Activated CD4-positive, alpha-beta T cell treated with anti-CD3 and anti-CD28 coated beads, Interleukin-2, Interleukin-4, amounts not matched to agents 100 ng/mL and 50 ng/mL, durations not matched to agents 16 hours and 8 hours (primary cell): ENCODE measurements around the gene TCEA3.

ENCODE experiments used
- DNase-seq: peaks from one replicate; pipeline ENCODE4 v3.0.0-alpha.2; 2020; ENCODE audit warnings: low spot score

TCEA3 gene

DNA sequence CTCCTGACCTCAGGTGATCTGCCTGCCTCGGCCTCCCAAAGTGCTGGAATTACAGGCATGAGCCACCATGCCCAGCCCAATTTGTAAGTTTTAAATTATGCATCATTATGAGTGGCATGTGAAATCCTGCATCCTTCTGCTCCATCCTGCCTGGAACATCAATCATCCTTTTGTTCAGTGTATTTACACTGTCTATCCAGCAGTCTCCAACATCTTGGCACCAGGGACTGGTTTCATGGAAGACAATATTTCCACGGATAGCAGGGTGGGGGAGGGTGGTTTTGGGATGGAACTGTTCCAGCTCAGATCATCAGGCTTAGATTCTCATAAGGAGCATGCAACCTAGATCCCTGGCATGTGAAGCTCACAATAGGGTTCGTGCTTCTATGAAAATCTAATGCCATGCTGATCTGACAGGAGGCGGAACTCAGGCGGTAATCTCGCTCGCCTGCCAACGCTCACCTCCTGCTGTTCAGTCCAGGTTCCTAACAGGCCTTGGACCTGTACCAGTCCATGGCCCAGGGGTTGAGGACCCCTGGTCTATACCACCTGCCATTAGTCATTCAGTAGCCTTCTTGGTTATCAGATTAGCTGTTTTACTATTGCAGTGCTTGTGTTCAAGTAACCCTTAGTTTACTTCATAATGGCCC, 22.2 kb upstream of the TCEA3 start:
- DNase-seq, result no peak

GRCh38 chr1:23444596-23445390, 20.2 kb upstream of the TCEA3 start:
- no peak for DNase-seq

- DNase-seq, result no peak
These were observed 19.6 kb upstream of the TCEA3 start for GRCh38 chr1:23444104-23444533.

- no peak for DNase-seq
These were observed 18.2 kb upstream of the TCEA3 start for GRCh38 chr1:23442751-23443150.

DNA sequence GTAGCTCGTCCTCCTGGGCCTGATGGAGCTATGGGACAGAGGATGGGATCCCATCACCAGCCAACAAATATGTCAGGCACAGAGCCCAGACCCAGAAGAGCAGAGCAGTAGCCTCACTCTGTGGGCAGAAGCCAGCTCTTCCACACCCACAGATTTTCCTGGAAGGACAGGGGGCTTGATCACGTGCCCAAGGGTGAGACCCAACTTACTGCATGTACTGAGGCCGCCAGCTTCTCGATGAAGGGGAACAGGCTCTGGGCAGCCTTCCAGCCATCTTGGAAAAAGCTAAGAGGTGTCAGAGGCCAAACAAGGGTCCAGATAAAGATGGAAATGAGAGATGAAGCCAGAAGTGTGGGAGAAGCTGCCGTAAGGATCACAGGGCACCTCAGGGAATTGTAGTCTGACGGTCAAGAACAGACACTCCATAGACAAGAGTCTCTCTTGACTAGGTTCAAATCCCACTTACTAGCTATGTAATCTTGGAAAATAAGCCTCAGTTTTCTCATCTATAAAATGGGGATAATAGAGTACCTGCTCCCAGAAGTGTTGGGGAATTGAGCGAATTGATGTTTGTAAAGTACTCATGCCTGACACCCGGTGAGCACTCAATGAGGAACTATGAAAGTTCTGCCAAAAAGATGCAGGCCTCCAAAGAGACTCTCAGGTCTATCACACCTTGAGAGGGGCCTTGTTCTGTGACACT, 17.0 kb upstream of the TCEA3 start:
- no peak for DNase-seq

GRCh38 chr1:23438545-23438944, 14.0 kb upstream of the TCEA3 start:
- no peak for DNase-seq

DNA sequence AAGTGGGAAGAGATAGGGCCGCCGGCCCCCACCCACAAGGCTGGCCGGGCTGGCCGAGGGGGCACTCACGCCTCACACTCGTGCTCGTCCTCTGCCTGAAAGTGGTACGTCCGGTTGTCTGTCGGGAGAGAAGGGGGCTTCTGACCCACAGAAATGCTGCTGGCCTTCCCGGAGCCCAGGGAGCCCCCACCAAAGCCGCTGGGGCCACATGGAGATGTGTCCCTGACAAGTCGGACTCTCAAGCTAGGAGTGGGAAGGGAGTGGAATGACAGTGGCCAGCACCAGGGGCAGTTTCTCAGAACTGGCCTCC, 12.8 kb upstream of the TCEA3 start:
- no peak for DNase-seq

GRCh38 chr1:23436520-23437354, 12.2 kb upstream of the TCEA3 start:
- DNase-seq, result no peak

- DNase-seq, result no peak
These were observed 9.8 kb upstream of the TCEA3 start for GRCh38 chr1:23434260-23434775.

- DNase-seq, result no peak
These were observed 8.6 kb upstream of the TCEA3 start for GRCh38 chr1:23433122-23433521.

GRCh38 chr1:23431431-23431830, 6.9 kb upstream of the TCEA3 start:
- DNase-seq, result no peak

DNA sequence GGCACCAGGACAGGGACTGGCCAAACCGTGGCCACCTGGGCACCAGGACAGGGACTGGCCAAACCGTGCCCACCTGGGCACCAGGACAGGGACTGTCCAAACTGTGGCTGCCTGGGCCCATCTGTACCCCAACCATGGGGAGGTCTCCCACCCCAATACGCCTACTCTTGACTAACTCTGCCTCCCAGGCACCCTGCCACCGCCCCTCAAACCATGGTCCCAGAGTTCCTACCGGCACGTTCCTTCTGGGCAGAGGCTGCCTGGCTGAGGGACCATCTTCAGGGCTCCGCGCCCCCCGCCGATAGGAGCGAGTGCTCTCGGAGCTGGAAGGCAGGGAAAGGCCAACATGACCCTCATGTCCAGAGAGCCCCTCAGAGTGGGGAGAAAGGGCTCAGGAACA, 6.3 kb upstream of the TCEA3 start:
- DNase-seq, result no peak

DNA sequence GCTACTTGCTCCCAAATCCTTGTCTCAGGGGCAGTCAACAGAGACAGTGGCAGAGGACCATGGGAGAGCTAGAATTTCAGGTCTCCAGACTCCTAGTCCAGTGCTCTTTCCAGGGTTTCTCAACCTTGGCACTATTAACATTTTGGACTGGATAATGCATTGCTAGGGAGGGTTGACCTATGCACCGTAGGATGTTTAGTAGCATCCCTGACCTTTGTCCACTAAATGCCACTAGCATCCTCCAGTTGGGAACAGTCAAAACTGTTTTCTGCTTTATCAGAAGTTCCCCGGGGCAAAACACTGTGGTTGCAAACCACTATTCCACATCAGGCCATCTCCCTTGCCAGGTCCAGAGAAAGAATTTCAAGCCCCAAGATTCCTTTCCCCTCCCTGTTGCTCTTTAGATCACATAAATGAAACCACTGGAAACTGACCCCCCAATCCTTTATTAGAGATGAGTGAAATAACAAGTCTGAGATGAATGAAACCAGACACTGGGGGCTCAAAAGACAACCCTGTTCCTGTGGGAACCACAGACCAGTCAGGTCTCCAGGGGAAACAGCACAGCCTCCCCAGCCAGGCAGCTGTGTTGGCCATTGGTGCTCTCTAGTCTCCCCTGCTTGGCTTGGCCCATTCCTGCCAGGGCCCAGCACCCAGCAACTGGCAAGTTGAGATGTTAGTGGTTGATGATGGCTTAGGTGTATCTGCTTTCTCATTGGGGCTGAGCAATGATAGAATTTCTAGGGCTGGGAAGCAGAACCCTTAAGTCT, 3.8 kb upstream of the TCEA3 start:
- DNase-seq, result no peak

DNA sequence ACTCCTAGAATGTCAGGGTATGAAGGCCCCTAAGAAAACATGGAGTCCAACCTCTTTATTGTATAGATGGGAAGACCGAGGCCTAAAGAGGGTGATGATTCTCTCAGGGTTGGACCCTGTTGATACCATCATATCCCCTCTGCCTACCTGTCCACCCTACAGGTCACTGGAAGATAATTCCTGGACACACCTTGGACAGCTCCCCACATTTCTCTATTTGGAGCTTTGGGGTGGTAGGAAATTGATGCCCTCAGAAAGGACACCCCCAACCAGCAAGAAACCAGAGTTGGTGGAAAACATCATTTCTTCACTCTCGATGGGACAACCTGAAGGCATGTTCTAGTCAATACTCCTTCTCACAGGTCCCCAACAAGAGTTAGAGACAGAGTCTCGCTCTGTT, 3.0 kb upstream of the TCEA3 start:
- DNase-seq, result no peak

GRCh38 chr1:23426828-23427227, 2.3 kb upstream of the TCEA3 start:
- DNase-seq, result no peak

GRCh38 chr1:23425193-23425494, 596 bp upstream of the TCEA3 start:
- DNase-seq, result no peak

- no peak for DNase-seq
These were observed 894 bp downstream of the TCEA3 start for GRCh38 chr1:23423415-23424292.

DNA sequence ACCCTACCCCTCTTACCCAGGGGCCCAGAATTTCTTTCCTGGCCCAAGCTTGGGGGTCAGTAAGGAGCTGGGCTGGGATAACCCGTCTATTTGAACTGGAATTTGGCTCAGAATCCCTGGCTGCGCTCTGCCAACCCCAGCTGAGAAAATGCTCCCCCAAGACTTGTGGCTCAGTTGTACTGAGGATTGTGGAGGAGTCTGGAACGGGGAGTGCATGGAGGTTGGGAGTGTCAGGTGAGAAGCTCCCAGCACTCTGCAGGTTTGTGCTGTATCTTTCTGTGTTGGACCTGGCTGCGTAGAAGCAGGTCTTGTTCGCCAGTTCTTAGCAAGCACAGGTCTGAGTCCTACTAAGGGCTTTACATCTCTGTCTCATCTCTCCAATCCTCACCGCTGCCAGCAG, 1.6 kb downstream of the TCEA3 start:
- no peak for DNase-seq

GRCh38 chr1:23422241-23422877, 2.2 kb downstream of the TCEA3 start:
- peak; percentile 11 for DNase-seq

- no peak for DNase-seq
These were observed 2.8 kb downstream of the TCEA3 start for GRCh38 chr1:23421753-23422240.
